ENCODE measurements around the gene SELENOF.

The SELENOF gene

DNA sequence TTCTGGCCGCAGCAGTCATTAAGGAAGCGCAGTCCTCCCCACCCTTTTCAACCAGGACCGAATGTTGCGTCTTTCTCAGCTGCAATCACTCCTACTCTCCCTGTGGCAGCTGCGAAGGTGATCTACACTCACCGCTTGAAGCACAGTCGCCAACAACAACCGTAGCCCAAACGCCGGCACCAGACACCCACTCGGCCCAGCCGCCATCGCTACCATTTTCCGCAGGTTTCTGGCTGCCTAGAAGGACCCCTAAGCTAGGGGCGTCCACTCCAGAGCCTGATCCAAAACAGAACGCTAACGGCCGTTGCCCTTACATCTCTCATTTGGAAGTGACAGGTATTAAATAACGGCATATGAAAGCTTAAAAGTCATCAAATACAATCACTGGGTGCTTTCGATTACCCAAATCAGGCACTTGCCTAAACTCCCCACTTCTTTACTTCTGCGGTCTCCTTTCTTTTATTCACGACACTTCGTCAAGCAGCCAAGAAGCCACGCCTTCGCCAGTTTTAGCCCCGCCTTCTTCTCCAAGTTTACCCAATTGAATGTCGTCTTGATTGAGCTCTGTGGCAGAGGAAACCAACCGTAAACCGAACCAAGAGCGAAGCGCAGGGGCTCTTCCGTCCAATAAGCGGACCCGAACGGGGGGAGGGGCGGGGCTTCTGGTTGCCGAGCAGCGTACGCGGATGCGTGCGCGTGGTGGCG, at the start of gene SELENOF:
SELENOF (minus strand) TSS at position 231 of the 705 bp plus-strand sequence; CDS start at position 216, 15 bp downstream.
- peak; percentile 98 for DNase-seq (ENCODE audit: low read depth)

DNA sequence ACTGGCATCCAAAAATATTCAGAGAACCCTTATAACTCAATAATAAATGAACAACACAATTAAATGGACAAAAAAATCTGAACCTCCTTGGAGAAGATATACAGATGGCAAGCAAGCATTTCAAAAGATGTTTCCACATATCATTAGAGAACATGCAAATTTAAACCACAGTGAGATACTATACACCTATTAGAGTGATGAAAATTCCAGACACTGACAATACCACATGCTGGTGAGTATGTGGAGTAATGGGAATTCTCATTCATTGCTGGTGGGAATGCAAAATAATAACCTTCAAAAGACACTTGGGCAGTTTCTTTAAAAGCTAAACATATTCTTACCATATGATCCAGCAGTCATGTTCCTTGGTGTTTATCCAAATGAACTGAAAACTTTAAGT, 46.6 kb upstream of the SELENOF start:
- no peak for DNase-seq (ENCODE audit: low read depth)

- DNase-seq (ENCODE audit: low read depth) = no peak
Observed at GRCh38 chr1:86957221-86957620, 43.3 kb upstream of the SELENOF start.

GRCh38 chr1:86956221-86956620, 42.3 kb upstream of the SELENOF start:
- no peak for DNase-seq (ENCODE audit: low read depth)

DNA sequence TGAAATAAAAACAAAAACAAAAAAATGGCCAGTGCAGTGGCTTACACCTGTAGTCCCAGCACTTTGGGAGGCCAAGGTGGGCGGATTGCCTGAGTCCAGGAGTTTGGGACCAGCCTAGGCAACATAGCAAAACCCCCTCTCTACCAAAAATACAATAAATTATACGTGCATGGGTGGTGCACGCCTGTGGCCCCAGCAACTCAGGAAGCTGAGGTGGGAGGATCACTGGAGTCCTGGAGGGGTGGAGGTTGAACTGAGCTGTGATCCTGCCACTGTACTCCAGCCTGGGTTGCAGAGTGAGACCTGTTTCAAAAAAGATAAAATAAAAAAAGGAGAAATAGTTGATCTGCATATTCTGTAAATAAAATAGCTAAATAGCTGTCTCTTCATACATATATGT, 41.8 kb upstream of the SELENOF start:
- DNase-seq (ENCODE audit: low read depth) = no peak

- no peak for DNase-seq (ENCODE audit: low read depth)
Observed at GRCh38 chr1:86953167-86953566, 39.2 kb upstream of the SELENOF start.

- no peak for DNase-seq (ENCODE audit: low read depth)
Observed at GRCh38 chr1:86951430-86951829, 37.5 kb upstream of the SELENOF start.

GRCh38 chr1:86950712-86951419, 36.9 kb upstream of the SELENOF start:
- DNase-seq (ENCODE audit: low read depth) = no peak

DNA sequence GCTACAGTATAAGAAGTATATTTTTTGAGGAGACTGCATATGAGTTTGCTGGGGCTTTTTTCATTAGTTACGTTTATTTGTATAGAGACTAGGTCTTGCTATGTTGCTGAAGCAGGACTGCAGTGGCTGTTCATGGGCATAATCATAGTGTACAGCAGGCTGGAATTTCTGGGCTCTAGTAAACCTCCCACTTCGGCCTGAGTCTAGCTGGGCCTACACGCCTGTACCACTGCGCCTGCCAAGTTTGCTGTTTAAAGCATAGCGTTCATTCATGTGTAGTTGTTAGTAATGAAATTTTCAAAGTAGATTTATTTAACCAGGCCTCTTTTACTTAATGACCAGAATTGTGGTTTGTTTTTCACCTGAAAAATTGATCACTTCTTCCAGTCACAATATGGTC, 34.3 kb upstream of the SELENOF start:
- no peak for DNase-seq (ENCODE audit: low read depth)

DNA sequence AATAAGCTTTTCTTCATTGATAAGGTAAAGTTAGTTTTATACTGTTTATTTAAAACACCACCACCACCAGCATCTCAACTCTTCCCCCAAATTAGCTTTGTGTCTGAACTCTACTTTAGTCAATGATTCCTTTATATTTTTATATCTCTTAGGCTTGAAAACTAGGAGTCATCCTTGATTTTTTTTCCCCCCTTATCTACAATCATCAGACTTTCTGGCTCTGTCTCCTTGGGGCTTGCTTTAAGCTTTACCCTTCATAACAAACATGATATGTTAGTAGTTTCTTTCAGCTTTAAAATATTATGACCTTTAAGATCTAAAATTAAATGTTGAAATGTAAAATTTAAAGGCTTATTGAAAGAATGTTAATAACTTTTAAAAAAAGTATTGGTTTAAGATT, 28.8 kb upstream of the SELENOF start:
- DNase-seq (ENCODE audit: low read depth) = no peak

DNA sequence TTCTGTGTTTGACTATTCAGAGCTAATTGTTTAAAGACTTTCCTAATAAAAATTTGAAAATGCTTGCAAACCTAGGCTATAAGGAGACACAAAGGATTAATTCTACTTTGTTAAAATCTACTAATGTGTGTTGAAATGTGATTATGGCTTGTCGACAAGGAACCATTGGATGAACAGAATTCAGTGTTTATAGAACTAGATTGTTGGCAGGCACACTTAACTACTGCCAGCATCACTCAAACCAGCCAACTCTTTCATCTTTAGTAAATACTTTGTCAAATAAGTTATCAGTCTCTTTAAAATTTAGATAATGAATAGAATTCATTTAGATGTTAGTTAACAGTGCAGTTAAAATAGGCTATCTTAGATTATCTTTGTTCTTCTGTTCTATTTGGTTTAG, 28.1 kb upstream of the SELENOF start:
- no peak for DNase-seq (ENCODE audit: low read depth)

DNA sequence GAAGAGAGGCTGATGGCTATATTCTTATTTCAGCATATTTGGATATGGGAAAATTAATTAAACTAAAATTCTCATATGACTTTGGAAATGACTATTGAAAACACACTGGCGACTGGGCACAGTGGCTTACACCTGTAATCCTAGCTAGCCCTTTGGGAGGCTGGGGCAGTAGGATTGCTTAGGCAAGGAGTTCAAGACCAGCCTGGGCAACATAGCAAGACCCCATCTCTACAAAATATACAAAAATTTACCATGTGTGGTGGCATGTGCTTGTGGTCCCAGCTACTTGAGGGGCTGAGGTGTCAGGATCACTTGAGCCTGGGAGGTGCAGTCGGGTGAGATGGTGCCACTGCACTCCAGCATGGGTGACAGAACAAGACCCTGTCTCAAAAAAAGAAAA, 26.7 kb upstream of the SELENOF start:
- no peak for DNase-seq (ENCODE audit: low read depth)

DNA sequence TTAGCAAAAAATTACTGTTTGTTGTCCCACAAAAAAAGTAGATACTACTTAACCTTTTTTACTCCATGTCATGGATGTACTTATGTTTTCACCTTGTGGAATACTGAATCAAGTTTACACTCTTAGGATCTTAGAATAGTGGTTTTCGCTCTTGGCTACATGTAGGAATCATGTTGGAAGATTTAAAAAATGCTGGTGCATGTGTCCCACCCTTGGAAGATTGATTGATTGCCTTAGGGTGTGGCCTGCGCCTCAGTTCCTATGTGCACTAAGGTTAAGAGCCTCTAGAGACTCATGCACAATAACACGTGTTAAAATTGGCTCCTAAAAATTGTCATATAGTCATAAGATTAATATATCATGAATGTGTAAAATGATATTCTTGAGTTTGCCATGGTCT, 25.5 kb upstream of the SELENOF start:
- DNase-seq (ENCODE audit: low read depth) = no peak

DNA sequence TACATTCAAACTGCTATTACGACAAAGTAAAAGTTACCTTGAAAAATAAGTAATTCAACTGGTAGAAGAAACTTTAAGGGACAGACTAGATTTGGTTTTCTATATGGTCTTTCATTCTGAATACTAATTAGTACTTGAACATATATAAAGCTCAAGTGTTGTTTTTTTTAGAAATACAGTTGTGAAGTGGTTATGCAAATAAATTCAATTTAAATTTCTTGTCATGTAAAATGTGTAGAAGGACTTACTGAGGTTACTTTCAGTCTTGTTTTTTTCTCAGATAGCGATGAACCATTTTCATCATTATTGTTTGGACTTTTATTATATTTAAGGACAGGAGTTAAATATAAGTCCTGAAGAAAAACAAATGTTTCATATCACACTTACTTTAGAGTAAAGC, 24.9 kb upstream of the SELENOF start:
- no peak for DNase-seq (ENCODE audit: low read depth)

DNA sequence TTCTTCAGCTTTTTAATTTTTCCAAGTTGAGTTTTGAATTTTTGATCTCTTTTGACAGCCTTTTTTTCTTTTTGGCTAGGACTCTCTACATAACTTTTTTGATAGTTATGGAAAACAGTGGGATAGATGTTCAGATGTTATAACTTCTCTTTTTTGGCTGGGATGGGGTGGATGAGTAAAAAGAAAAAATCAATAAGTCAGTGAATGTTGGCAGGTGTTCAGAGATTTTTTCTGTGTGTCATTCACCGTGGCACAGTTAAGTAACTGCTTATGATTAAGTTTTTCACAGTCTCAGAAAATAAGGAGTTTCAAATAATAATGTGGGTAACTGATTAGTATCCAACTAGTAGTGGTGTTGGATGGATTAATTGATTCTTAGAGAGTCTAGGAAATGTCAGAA, 24.5 kb upstream of the SELENOF start:
- DNase-seq (ENCODE audit: low read depth) = no peak

DNA sequence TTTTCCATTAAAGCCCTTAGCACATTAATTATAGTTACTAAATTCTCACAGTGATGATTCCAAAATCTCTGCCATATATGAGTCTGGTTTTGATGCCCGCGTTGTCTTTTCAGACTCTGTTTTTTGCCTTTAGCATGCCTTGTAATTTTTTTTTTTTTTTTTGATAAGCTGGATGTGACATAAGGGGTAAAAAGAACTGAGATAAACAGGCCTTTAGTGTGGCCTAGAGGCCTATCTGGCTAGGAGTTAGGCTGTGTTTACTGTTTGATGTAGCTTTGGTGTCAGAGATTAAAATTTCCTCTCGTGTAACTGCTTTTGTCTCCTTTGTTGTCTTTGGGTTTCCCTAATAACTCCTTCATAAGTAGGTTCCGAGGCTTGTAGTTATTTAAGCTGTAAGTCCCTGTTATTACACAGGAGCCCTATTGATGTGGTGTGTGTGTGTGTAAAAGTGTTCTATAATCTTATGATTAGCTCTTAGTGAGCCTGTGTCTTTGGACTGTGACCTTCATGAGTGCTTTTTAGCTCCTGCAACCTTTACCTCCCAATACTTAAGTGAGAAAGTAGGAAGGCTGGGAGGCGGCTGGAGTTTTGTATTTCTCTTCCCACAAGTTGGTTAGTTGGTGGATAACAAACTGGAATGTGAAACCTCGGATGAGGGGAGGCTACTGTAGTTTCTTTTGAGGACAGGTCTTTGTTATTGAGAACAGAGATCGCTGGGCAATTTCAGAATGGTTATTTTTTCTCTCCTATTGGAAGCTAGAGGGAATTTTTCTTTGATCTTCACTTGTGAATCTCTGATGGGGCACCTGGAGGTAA, 19.8 kb upstream of the SELENOF start:
- DNase-seq (ENCODE audit: low read depth) = no peak

DNA sequence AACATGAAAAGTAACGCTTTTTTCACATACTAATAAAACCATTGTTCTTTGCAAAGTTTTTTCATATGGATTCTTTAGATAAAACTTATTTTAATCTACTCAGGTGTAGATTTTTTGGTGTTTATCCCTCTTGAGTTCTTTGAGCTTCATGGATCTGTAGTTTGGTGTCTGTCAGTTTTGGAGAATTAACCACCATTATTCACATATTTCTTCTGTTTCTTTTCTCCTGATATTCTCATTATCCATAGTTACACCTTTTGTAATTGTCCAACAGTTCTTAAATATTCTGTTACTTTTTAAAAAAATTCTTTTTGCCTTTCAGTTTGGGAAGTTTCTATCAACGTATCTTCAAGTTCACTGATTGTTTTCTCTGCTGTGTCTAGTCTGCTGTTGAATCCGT, 19.1 kb upstream of the SELENOF start:
- no peak for DNase-seq (ENCODE audit: low read depth)

- DNase-seq (ENCODE audit: low read depth) = no peak
Observed at GRCh38 chr1:86928819-86929218, 14.9 kb upstream of the SELENOF start.

GRCh38 chr1:86926883-86927282, 13.0 kb upstream of the SELENOF start:
- no peak for DNase-seq (ENCODE audit: low read depth)

DNA sequence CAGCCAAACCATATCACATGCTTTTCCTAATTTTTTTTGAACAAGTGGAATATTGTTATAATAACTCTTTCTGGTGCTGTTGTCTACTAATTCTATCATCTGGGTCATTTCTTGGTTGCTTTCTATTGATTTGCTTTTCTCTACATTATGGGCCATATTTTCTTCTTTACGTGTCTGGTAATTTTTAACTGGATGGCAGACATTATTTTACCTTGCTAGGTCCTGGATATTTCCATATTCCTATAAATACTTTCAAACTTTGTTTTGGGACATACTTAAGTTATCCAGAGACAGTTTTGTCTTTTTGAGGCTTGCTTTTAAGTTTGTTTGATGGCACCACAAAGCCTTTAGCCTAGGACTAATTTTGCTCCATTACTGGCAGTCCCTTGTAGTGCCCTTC, 11.8 kb upstream of the SELENOF start:
- no peak for DNase-seq (ENCODE audit: low read depth)

DNA sequence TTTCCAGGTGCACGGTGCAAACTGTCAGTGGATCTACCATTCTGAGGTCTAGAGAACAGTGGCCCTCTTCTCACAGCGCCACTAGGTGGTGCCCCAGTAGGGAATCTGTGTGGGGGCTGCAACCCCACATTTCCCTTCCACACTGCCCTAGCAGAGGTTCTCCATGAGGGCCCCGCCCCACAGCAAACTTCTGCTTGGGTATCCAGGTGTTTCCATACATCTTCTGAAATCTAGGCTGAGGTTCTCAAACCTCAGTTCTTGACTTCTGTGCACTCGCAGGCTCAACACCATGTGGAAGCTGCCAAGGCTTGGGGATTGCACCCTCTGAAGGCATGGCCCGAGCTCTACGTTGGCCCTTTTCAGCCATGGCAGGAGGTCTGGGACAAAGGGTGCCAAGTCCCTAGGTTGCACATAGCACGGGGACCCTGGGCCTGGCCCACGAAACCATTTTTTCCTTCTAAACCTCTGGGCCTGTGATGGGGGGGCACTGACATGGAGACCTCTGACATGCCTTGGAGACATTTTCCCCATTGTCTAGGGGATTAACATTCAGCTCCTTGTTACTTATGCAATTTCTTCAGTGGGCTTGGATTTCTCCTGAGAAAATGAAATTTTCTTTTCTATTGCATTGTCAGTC, 10.5 kb upstream of the SELENOF start:
- DNase-seq (ENCODE audit: low read depth) = no peak

- no peak for DNase-seq (ENCODE audit: low read depth)
Observed at GRCh38 chr1:86922445-86922844, 8.5 kb upstream of the SELENOF start.

GRCh38 chr1:86916752-86917151, 2.8 kb upstream of the SELENOF start:
- DNase-seq (ENCODE audit: low read depth) = no peak
